HT1080 (cell line): Measurements from ENCODE around the gene CEP95. TPM values are rescaled to one million over a fixed set of nuclear protein-coding genes. Genes with fewer than 3 reads are reported as not detected.

Source experiments
- DNase-seq: peaks from one replicate; pipeline ENCODE4 v3.0.0-alpha.2; 2015; ENCODE audit warnings: low read depth
- total RNA-seq: library from RNA; depleted of rRNA; stranded (reverse); fragments of >200 nt; shearing (Covaris generic); gene quantifications from 2 replicates; pipeline ENCODE4 v1.2.3, GENCODE V29; 2014

CEP95 gene
- total RNA-seq, 1 experiment from 2014 or later: 21.6 TPM

DNA sequence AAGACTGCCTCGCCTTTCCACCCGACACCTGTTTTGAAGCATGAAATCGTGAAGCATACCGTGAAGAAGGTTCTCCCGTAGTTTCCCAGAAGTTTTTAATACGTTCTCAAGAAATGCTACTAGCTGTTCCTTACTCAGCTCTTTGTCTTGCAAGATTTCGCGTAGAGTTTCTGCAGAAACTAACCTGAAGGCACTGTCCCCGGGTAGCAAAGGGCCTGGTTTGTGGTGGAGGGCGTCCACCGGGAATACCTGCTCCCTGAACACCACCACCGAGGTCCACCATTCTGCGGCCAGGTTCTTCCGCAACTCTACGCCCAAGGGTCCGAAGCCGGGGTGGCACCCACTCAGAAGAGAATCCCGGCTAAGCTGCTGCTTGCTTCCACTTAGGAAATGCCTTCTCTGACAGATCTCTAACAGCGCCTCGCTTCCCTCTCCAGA lies 10.4 kb upstream of the CEP95 start:
- no peak for DNase-seq

DNA sequence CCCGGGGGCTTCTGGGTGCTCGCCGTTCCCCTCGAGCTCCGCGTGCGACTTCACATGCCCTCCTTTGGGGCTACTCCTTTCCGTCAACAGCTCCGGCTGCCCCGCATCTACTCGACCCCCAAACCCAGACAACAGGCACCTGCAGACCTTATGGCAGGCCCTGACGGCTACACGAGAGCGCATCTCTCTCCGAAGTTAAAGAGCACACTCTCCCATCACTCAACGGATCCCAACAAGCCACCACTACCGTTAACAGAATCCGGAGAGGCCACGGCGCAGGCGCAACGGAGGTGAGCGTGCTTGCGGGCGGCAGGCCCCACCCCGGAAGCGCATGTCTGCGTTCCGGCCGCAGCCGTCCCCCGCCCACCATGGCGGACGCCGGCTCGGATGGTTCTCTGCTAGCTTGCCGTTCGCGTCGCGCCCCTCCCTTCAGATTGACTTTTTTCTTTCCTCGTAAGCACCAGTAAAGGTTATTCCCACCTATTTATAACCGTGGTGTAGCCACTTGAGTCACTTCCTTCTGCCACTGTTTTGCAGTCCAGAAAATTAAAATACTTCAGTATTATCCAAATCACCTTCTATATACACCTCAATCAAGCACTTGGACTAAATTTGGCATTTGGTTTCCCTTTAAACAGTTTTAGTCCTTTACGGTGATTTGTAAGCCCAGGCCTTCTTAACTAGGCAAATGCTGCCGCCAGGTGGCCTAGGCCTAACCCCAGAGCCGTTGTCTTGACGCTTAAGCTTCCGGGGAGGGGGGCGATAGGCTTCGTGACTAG lies 9.8 kb upstream of the CEP95 start, which contains the start of gene POLG2:
Gene POLG2, minus strand, starts transcription at position 269 of the 779 bp plus-strand sequence. Its CDS starts 86 bp downstream, at position 183.
- peak; percentile 94 for DNase-seq

DNA sequence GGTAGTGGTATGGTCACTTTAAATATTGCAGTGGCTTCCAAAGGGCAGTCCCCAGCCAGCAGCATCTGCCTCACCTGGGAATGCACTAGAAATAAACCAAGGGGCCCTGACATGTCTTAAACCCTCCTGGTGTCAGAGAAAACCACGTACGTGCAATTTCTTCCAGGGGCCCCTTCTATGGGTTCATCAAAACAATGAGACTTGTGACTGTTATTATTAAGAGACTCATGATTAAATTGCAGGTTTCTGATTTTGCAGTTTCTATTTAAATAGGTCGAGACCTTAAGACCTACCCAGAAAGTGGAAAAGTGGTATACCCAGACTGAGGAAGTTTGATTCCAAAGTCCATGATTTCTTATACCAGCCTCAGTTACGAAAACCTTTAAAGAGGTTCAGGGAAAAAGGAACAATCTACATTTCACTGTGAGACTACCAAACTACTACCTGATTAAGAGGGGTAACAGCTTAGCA lies 9.2 kb upstream of the CEP95 start:
- no peak for DNase-seq

DNA sequence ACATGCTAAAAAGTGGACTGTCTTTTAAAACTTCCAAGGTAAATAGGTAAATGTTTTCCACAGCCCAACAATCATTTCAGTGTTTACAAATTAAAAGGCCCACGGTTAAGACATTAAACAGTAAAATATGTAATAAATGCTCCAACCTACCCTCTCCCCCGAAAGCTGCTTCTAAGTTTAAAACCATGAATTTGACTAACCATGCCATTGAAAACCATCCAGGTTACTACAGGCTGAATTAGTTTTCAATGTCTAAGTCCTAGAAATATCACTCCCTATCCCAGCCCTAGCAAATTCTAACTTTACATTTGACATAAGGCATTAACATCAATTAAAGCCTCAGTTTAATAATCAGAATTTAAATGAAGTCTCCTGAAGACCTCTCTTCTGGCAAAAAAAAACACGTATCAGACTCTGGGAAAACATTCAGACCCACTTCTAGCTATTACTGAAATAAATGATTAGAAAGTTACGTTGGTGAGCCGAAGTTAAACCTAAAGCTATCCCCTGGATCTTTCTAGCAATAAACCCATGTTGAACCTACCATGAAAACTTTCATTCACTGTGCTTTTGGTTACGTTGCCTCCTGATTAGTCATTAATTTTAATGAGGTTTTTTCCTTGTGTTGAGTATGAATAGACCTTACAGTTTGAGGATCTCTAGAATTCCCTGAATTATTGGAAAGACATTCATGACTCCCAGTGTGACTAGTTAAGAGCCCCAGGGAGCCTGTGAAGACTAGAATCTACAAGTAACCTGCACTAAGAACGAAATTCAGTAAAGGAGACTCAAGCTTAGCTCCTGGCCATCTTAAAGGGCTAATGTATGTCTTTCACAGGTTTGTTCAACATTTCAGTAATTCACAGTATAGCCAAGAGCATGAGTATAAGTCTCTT lies 8.2 kb upstream of the CEP95 start:
- DNase-seq: no peak

DNA sequence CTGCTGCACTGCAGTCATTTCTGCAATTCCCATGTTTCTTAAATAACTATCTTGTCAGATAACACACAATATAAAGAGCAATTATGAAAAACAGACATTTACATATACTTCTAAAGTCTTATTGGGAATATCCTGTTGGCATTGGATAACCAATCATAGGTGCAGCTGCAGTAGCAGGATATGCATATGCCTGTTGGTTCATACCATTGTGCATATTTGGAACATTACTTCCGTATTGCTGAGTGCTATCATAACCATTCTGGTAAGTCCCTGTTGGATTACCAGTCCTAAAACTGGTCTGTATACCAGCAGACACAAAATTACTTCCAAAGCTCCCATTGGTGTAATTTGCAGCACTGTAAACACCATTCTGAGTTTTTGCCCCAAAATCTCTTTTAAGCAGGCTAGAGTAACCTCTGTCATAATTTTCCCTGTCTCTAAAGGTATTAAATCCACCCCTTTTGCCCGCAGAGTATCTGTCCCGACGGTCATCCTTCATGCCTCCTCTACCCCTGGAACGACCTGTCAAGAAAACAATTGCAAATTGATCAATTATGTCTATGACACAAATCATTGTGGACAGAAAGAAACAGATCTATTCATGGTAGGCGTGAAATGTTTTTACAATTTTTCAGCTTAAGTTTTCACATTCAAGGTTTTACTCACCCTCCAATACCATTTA lies 6.8 kb upstream of the CEP95 start:
- DNase-seq: no peak

DNA sequence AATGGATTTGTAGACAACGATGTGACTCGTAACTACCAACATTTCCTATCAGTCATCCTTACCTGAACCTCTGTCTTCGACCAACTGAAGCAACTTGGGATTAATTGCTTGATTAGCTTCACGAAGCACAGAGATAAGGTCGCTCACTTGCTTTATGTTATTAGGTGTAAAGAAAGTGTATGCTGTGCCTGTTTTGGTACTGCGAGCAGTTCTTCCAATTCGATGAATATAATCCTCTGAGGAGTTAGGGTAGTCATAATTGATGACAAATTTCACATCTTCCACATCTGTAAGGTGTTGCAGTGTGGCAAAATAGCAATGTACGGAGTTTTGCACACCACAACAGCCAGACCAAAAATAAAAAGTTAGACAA lies 6.3 kb upstream of the CEP95 start:
- no peak for DNase-seq

DNA sequence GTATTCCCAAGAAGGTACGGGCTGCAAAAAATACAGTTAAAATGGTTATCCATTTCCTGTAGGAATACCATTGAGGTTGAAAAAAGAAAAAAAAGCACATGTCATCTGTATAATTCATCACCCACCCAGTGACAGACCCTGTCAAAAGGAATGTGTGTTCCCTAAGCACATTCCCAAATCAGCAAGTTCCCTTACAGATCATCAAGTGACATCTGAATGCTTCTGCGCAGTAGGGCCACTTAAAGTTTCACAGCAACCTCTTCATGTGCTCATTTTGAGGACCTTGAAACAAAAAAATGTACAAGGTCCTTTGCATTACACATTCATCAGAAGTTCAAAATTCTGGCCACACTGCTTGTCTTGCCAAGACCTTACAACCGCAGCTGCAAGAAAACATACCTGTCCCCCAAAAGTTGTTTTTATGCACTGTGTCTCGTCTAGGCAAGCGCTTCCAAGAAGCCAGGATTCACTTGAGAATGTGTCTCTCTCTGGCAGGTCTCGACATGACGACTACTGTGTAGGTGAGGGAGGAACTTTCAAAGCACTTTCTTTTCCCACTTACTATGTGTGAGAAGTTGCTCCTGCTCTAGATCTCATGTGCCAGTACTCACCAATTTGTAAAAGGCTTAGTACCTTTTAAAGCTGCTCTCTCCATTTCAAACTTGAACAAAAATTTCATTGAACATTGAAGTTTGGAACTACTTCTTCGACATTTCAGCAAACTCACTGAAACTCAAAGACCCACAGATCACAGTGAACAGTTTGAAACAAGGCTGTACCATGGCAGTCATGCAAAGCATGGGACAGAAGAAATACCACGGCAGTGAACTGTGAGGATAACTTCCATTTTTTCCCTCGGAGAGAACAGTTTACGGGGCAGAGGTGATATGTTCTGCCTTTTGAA lies 5.7 kb upstream of the CEP95 start:
- no peak for DNase-seq

DNA sequence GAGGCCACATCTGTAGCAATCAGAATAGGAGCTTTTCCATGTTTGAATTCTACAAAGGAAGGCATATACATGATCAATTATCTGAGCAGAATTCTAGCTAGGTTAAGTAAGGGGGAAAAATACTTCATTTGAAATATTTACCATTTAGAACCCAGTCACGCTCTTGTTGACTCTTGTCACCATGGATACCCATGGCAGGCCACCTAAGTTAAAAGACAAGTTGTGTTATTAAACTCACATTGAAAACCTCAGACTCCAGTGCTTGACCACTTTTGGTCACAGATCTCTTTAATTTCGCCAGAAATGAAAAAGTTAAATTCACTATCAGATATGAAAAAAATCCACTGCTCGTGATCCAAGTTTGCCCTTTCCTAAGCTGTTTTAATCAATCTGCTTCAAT lies 4.8 kb upstream of the CEP95 start:
- no peak for DNase-seq

DNA sequence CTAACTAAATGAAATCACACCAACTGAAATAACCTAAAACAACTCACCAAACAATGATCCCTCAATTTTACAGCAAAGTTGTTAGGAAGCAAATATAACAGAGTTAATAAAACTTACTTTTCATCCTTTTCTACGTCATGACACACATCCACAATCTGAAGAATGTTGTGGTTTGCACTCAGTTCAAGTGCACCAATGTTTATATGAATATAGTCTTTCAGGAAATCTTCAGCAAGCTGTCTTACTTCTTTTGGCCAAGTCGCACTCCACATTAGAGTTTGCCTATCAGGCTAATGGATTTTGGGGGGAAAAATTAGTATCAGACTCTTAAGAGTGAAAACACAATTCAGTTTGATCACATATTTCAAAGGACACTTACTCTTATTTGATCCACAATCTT lies 4.0 kb upstream of the CEP95 start:
- no peak for DNase-seq

DNA sequence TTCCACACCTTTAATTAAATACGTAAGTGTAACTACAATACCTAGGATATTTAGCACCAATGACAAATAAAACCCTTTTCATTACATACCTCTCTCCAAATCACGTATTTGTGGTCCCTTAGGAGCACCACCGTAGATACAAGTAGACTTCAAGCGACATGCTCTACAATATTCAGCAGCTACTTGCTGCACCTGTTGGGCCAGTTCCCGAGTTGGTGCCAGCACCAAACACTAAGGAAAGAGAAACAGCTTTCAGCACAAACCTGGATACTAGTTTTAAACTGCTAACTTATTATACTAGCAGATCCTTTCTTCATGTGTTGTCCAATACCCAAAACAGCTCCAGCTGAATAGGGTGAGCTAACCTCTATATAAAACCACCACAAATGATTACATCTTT lies 3.4 kb upstream of the CEP95 start:
- DNase-seq: no peak

DNA sequence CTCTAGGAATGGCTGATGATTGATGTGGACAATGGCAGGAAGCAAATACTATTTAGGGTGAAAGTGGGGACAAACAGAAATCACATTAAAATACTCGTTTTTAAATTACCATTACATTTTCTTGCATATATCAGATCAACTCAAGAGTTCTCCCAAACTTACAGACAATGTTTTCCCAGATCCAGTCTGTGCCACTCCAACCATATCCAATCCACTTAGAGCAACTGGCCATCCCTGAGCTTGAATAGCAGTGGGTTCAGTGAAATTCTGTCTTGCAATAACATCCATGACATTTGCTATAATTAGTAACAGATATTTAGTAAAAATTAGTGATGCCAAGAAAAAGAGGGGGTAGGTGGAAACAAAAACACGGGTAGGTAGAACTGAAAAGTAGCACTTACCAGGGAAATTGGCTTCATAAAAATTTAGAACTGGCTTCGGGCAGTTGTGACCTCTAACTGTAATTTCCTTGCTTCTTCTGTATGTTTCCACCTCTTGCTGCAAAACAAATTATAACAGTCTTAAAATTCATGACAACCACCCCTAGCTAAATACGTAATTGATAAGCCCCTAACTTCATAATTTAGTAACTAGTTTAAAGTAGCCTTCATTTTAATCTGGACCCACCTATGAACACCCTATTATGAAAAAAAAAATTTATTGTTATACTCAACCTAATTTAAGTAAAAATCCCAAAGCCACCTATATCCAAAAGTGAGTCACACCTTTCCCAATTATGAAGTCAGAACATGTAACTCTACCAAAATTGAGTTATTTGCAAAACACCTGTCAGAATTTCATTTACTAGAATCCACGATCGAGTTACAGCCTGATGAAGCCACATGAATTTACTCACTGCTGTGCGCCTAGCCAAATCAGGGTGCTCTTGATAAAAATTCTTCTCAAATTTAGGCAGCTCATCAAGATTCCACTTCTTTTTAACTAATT lies 2.7 kb upstream of the CEP95 start:
- DNase-seq: no peak

DNA sequence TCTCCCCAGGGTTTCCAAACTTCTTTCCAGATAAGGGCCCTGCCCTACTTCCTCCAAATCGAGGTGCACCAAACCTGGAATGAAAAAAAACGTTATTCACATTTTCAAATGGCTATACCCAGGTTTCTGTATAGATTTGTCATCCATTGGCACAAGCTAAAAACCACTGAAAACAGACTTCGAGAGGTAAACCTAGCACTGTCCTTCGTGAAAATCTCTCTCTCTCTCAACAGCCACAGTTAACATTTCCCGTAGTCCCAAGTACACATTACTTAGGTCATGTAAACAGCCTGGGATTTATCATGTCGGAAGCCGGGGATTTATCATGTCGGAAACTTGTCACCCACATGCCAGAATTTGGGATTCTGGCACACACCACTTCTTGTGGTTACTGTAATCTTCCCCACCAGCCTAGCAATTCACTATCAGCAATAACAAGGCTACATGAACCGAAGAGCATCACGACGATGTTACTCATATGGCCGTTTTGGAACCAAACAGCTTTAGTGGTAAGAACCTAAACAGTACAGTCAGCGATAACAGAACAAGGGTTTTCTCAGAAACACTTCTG lies 1.9 kb upstream of the CEP95 start:
- DNase-seq: no peak

DNA sequence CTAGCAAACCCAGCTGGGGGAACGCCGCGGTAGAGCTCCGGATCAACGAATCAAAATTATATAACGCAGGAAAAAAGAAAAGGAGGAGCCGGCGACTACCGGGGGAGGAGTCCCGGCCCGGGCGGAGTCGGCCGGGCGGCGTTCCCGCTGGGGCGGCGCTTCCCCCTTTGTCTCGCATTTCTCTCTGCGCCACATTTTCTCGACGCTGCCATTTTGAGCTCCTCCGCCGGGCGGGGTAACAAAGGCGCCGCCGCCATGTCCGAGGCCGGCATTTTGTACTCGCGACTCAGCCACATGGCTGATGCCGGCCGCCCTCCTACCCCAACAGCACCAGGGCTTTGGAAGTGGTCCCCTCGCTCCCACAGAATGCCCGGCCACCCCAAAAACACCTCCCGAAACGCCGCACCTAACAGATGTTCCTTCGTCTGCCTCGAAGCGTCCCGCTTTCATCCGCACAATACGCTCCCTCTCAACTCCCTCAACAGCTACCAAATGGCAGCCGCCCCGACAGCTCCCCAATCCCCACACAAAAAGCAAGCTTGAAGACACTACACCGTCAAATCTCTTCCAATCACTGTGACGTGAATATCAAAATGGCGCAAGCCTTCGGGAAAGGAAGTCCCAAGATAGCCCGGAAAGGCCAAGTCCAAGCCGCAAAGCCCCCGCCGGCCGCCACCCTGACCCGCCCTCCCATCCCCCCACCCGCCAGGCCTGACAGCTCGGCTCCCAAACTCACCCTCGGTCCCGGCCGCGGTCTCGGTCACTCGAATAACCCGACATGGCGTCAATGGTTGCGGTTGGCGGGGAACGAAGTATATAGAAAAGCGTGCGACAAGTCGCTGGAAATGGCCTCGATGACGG lies 1.2 kb upstream of the CEP95 start:
- DNase-seq: peak; percentile 79

DNA sequence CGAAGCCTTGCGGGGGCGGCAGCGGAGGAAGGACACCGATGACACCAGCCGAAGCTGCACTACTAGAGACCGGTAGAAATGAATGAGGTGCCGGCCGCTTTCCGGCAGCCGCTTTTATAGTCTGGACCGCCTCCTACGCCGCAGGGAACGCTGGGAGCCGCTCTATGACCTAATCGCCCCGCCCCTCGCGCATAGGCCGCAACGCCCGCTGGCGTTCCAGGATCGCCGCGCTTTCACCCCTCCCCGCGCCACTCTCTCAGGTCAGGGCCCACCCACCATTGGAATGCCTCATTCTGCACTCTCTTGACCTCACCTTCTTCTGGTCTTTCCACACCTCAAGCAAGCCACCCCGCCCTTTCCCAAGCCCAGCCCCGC lies 589 bp upstream of the CEP95 start, which contains the start of gene DDX5:
Gene DDX5, minus strand, starts transcription at position 89 of the 375 bp plus-strand sequence. CDS start 170 bp downstream, outside the sequence.
- no peak for DNase-seq

DNA sequence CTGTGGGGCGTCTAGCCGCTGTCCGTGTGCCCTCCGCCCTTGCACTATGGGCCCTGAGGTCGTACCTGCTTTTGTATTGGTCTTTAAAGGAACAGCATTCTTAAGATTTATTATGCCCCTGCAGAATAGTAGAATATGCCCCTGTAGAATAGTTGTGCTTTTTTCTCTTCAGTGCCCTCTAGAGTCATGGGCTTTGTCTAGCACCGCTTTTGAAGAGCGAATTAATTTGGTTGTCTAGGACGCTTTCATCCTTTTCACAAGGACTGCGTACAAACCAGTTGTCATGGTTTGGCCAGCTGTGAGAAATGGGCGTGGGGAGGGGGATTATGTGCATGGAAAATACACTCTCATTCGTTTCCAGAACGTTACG lies 621 bp downstream of the CEP95 start:
- peak; percentile 73 for DNase-seq

DNA sequence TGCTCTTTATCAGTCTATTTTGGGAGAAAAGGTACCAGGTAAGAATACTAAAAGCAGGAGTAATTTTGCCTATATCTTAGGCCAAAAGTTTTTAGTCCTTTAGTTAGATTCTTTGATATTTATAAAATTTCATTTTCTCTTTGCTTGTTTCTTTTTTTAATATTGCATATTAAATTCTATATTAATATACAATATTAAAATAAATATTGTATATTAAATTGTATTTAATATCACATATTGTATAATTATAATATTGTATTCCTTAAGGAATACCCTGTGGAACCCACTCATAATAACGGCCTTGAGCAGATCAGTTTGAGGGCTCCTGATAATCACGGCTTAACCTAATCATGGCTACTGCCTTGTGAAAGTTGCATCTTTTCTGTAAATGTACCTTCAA lies 1.9 kb downstream of the CEP95 start:
- no peak for DNase-seq

DNA sequence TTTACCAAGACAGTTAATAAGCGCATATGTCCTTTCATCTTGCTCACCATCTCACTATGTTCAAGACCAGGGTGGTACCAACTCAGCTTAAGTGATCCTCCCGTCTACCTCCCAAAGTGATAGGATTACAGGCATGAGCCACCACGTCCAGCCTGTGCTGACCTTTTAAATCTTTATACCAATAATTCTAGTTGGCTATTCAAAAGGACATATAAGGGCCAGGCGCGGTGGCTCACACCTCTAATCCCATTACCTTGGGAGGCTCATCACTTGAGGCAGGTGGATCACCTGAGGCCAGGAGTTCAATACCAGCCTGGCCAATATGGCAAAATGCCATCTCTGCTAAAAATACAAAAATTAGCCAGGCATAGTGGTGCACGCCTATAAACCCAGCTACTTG lies 2.4 kb downstream of the CEP95 start:
- DNase-seq: no peak

DNA sequence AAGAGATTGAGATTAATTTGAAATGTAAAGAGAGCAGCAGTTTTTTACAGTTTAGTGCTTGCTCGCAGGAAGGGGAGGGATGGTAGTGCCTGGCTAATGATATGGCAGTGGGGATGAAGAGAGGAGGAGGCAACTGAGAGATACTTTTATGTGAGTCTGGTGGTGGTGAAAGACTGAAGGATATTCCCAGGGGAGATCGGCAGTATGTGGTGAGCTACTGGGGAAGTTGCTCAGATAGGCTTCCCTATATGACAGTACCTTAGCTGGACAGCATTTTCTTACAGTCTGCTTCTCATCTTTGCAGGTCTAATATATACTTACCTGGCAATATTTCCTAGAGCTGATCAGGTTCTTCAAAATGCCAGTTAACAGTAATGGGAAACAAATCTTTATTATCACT lies 8.6 kb downstream of the CEP95 start:
- DNase-seq: no peak
